Stimulated activated CD8-positive, alpha-beta memory T cell treated with anti-CD3 and anti-CD28 coated beads, Interleukin-4, amount 100 ng/mL, for 1 hour (primary cell): ENCODE data around the gene DHRSX.
"Not testable (repeated sequence)": the region's sequence is repeated elsewhere in the genome, so short reads cannot be mapped to it uniquely, and the experiment has no call there.

Experiments used
- DNase-seq, 2 donors: peaks; one replicate each; pipeline ENCODE4 v3.0.0-alpha.2; 2020; ENCODE audit warnings: low read depth in 2 of 2, low spot score in 1 of 2

The DHRSX gene

GRCh38 chrX:2520539-2520938 is 19.8 kb upstream of the DHRSX start:
- DNase-seq: no peak

- DNase-seq: not testable (repeated sequence)
Measured at GRCh38 chrX:2519638-2520037, 18.9 kb upstream of the DHRSX start.

GRCh38 chrX:2517055-2517454 is 16.3 kb upstream of the DHRSX start:
- no peak for DNase-seq

- DNase-seq: no peak
Measured at GRCh38 chrX:2516623-2517022, 15.8 kb upstream of the DHRSX start.

- DNase-seq: no peak
Measured at GRCh38 chrX:2514131-2514530, 13.4 kb upstream of the DHRSX start.

- DNase-seq: no peak
Measured at GRCh38 chrX:2513121-2513664, 12.4 kb upstream of the DHRSX start.

GRCh38 chrX:2512501-2512900 is 11.7 kb upstream of the DHRSX start:
- DNase-seq: no peak

GRCh38 chrX:2511326-2511725 is 10.6 kb upstream of the DHRSX start:
- no peak for DNase-seq

GRCh38 chrX:2508648-2509335 is 8.0 kb upstream of the DHRSX start:
- no peak for DNase-seq

GRCh38 chrX:2507904-2508627 is 7.3 kb upstream of the DHRSX start:
- DNase-seq: no peak

- no peak for DNase-seq
Measured at GRCh38 chrX:2507196-2507595, 6.4 kb upstream of the DHRSX start.

- DNase-seq: not testable (repeated sequence)
Measured at GRCh38 chrX:2505341-2505740, 4.6 kb upstream of the DHRSX start.

- DNase-seq: no peak
Measured at GRCh38 chrX:2504706-2505332, 4.0 kb upstream of the DHRSX start.

GRCh38 chrX:2503591-2504500 is 3.1 kb upstream of the DHRSX start:
- no peak for DNase-seq

GRCh38 chrX:2502668-2503519 is 2.1 kb upstream of the DHRSX start:
- no peak for DNase-seq

GRCh38 chrX:2502120-2502667 is 1.4 kb upstream of the DHRSX start:
- DNase-seq: no peak

- no peak for DNase-seq
Measured at GRCh38 chrX:2501559-2502102, 855 bp upstream of the DHRSX start.

- no peak for DNase-seq
Measured at GRCh38 chrX:2500091-2500802, 529 bp downstream of the DHRSX start.

GRCh38 chrX:2499507-2499906 is 1.3 kb downstream of the DHRSX start:
- no peak for DNase-seq
